ENCODE data around the gene CCDC30.

Gene CCDC30

DNA sequence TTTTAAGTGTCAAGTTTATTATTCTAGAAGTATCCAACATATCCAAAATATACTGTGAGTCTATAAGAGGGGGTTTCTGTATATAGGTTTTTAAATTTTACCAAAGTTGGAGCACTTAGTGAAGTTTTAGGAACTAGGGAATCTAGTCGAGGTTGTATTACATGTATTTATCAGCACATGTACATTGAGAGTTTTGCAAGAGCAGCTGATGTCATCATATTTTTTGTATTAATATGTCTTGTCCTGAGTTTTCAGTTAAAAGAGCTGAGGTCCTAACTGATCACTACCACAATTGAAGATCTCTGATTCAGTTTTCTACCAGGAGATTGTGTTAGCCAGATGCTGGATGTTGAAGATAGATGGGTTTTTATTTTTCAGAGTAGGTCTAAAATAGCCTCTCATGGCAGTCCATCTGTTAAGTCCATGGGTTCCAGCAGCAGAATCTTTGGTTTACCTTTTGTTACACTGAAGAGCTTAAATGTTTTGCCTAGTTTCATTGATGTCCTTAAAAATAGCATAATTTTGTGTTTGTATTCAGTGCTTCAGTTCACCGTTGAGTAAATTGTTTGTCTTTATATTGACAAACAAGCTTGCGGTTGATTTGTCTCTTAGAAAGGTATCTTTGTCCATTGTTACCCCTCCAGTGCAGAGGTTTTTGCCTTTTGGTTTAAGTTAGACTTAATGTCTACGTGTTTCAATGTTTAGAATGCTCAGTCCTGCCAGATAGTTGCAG lies 235.2 kb downstream of the CCDC30 start:
- FAIRE-seq: no peak

DNA sequence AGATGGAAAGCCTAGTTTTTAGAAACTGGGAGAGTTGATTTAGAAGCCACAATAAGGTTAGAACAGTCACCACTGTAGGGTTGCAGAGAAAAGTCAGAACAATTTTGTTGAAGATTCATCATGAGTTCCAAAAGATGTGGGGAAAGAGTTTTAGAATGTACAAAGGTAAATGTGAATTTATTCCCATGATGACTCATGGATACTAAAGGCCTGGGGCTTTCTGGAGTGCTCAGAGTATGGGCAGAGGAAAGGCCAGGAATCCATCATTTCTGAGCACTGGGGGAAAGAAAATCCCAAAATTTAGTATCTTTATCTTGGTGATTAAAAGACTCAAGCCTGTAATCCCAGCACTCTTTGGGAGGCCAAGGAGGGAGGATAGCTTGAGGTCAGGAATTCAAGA lies 236.9 kb downstream of the CCDC30 start:
- no peak for FAIRE-seq

DNA sequence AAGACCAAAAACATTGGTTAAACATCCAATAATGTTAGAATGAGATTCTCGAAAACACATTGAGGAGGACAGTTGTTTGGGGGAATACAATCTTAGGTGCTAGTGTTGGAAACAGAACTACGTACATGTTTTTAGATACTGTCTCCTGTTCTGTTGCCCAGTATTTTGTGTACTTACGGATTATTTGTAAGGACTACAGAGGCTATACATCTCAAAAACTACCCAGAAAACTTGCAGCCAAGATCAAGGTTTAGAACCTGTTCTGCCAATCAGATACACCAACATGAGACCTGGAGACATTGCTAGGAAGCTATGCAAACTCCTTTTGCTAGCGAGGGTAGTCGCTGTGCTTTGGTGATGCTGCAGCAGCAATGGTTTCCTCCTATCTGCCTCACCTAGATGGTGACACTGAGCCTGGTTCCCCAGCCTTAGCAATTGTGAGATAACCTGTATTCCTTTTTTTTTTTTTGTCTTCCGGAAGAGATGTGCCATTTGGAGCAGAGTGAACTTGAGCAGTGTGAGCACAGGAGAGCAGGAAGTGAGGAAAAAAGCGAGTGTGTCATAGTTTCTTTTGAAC lies 240.9 kb downstream of the CCDC30 start:
- FAIRE-seq: no peak

Measured in colon (tissue), 2 donors.